Measurements from ENCODE around the gene ULK3. TPM values are rescaled to one million over a fixed set of nuclear protein-coding genes. Genes with fewer than 3 reads are reported as not detected.

The ULK3 gene
- total and polyA plus RNA-seq, 10 of the 15 experiments (the other 5 are each of a cell fraction or from before 2014, with no cell fraction given) = 0.64 to 38.8 (median 27.1) TPM

- TF ChIP-seq POU2F2 (IDR thresholded peaks at IDR 0.05; ENCODE audit: borderline replicate concordance, low read depth, low read length) = no peak
- no peak for TF ChIP-seq BCL11A (IDR thresholded peaks at IDR 0.05; ENCODE audit: low read depth, low read length)
- TF ChIP-seq POLR2AphosphoS5 (IDR thresholded peaks at IDR 0.05; ENCODE audit: low read length) = no peak
- no peak for TF ChIP-seq ZBTB4 (CRISPR knock-in tag; IDR thresholded peaks at IDR 0.05)
- no peak for TF ChIP-seq PBX3 (IDR thresholded peaks at IDR 0.05; ENCODE audit: insufficient replicate concordance, low read depth, low read length)
- TF ChIP-seq BRCA1 (IDR thresholded peaks at IDR 0.05; ENCODE audit: low read depth, low read length) = no peak
- no peak for TF ChIP-seq ZNF217 (IDR thresholded peaks at IDR 0.05)
- TF ChIP-seq BCL3 (IDR thresholded peaks at IDR 0.05; ENCODE audit: borderline replicate concordance, insufficient read depth, low read depth, low read length, poor library complexity, severe bottlenecking) = no peak
- no peak for TF ChIP-seq SMC3 (IDR thresholded peaks at IDR 0.05; ENCODE audit: borderline replicate concordance, low read length)
- no peak for TF ChIP-seq NFYA (IDR thresholded peaks at IDR 0.05; ENCODE audit: borderline replicate concordance, low read depth, low read length)
- no peak for TF ChIP-seq RELA (IDR thresholded peaks at IDR 0.05; ENCODE audit: borderline replicate concordance, partially characterized antibody)
- no peak for TF ChIP-seq SIX5 (IDR thresholded peaks at IDR 0.05; ENCODE audit: low read depth, low read length, severe bottlenecking)
- POLR2A ChIA-PET = interaction anchor here (1.1 kb wide), 1 partner anchor 40 kb away, joined by 4 read pairs; no protein-coding TSS in a partner anchor
- Histone ChIP-seq H3K79me2 (ENCODE audit: control insufficient read depth, insufficient read depth, low read length) (no peaks in the 10 kb centered on the region), H3K4me2 (ENCODE audit: control insufficient read depth, insufficient read depth) (no peak overlapping the region), H3K27me3 (replicated peaks in 1 of 2; ENCODE audit: control insufficient read depth in 2 of 2, insufficient read depth in 2 of 2, low read length in 1 of 2) (no peaks in the 10 kb centered on the region), H3K9me3 (replicated peaks; ENCODE audit: control insufficient read depth, insufficient read depth, low read length) (no peaks in the 10 kb centered on the region), H3K4me3 (no peak overlapping the region), H3K27ac (ENCODE audit: control insufficient read depth, insufficient read depth) (no peak overlapping the region), H3K4me1 (ENCODE audit: control insufficient read depth, insufficient read depth, low read length) (no peaks in the 10 kb centered on the region), H3K9ac (ENCODE audit: control insufficient read depth, insufficient read depth, low read length) (no peak overlapping the region), H3K36me3 (ENCODE audit: control insufficient read depth in 2 of 2, insufficient read depth in 2 of 2, low read length in 1 of 2) (no peaks in the 10 kb centered on the region), H2AFZ (ENCODE audit: control insufficient read depth, low read depth, low read length) (no peak overlapping the region), H4K20me1 (ENCODE audit: control insufficient read depth, insufficient read depth) (no peaks in the 10 kb centered on the region)
- BruUV-seq (replicated peaks) = no TSS peak
- intact Hi-C loops (cut with micrococcal nuclease; ENCODE audit: unreplicated experiment) (no loop called here), in situ Hi-C loops (cut with MboI) (no loop called here)
- DNase-seq (ENCODE audit: low read depth, low spot score) (no peak), ATAC-seq (no peak), FAIRE-seq (no peak)
- SMC1A ChIA-PET (ENCODE audit: uncharacterized antibody, unreplicated experiment) = interaction anchor here (0.5 to 2.6 kb wide), 3 partner anchors 24 to 67 kb away, joined by 3 to 12 read pairs (median 3); no protein-coding TSS in a partner anchor
- RAD21 ChIA-PET (ENCODE audit: unreplicated experiment) = interaction anchor here (0.8 to 1.5 kb wide), 3 partner anchors 56 to 68 kb away, joined by 3 to 5 read pairs (median 5); no protein-coding TSS in a partner anchor
- WGBS (ENCODE audit: insufficient coverage, insufficient replicate concordance, low lambda C conversion rate, missing lambda C conversion rate) = 52% methylated on average over 12 of the region's 12 CpGs
- CTCF ChIA-PET = interaction anchor here (0.6 to 2.1 kb wide), 4 partner anchors 22 to 68 kb away, joined by 3 to 17 read pairs (median 10); no protein-coding TSS in a partner anchor
These were observed 9.4 kb downstream of the ULK3 start for GRCh38 chr15:74833376-74834107.

Data from GM12878 (cell line).